Lung (tissue), 12 donors: ENCODE results near the gene TSPAN32. TPM values are rescaled to one million over a fixed set of nuclear protein-coding genes. Genes with fewer than 3 reads are reported as not detected.
"Not testable (repeated sequence)": the region's sequence is repeated elsewhere in the genome, so short reads cannot be mapped to it uniquely, and the experiment has no call there.

Experiments
- ATAC-seq: fragments of 200-7000 bp; cut with Tn5 transposase; one replicate; pipeline ENCODE4 v1.9.1; 2020; ENCODE audit warnings: moderate number of reproducible peaks; ENCODE audit not compliant: insufficient read depth, low FRiP score
- DNase-seq, 3 donors: peaks; one replicate each; pipeline ENCODE4 v3.0.0-alpha.2; 2013 to 2017
- H3K27ac ChIP-seq, 2 donors: one replicate each; pipeline ENCODE4 v1.5.1; 2013; ENCODE audit warnings: mild to moderate bottlenecking in 2 of 2, moderate library complexity in 2 of 2, control low read depth in 1 of 2, inconsistent platforms in 1 of 2, low read depth in 1 of 2, low read length in 1 of 2
- H3K27me3 ChIP-seq, 3 donors: one replicate each; pipeline ENCODE4 v1.5.1; 2013; ENCODE audit warnings: low read length in 2 of 3; ENCODE audit not compliant: control insufficient read depth in 3 of 3, insufficient read depth in 3 of 3
- H3K36me3 ChIP-seq, 4 donors: one replicate each; pipeline ENCODE4 v1.5.1; 2013; ENCODE audit warnings: low read length in 4 of 4, mild to moderate bottlenecking in 1 of 4, moderate library complexity in 1 of 4; ENCODE audit not compliant: control insufficient read depth in 4 of 4, insufficient read depth in 4 of 4
- H3K4me1 ChIP-seq, 5 donors: one replicate each; pipeline ENCODE4 v1.5.1; 2013; ENCODE audit warnings: low read length in 5 of 5, mild to moderate bottlenecking in 2 of 5, moderate library complexity in 1 of 5; ENCODE audit not compliant: control insufficient read depth in 5 of 5, insufficient read depth in 5 of 5
- H3K4me3 ChIP-seq: one replicate; pipeline ENCODE4 v1.5.1; 2013; ENCODE audit warnings: mild to moderate bottlenecking, control low read depth, moderate library complexity
- H3K9ac ChIP-seq, 2 donors: one replicate each; pipeline ENCODE4 v1.5.1; 2013; ENCODE audit warnings: low read length in 2 of 2, control low read depth in 1 of 2; ENCODE audit not compliant: insufficient read depth in 1 of 2
- H3K9me3 ChIP-seq, 4 donors: one replicate each; pipeline ENCODE4 v1.5.1; 2013; ENCODE audit warnings: low read length in 3 of 4, mild to moderate bottlenecking in 1 of 4, moderate library complexity in 1 of 4; ENCODE audit not compliant: control insufficient read depth in 4 of 4, insufficient read depth in 3 of 4
- CTCF ChIP-seq: IDR thresholded peaks from 2 replicates; pipeline ENCODE4 v1.5.1; 2012; ENCODE audit warnings: mild to moderate bottlenecking; ENCODE audit errors: control extremely low read depth, extremely low read depth
- WGBS, 2 donors: extraction: QIAGEN DNeasy Blood & Tissue Kit; methylation state at CpG; one replicate each; pipeline ENCODE4 v1.1.7; 2013; 5-methylcytosine and 5-hydroxymethylcytosine counted together
- polyA plus RNA-seq, 2 donors: library from polyadenylated mRNA; stranded (reverse); fragments of 200-250 nt; gene quantifications; one replicate each; pipeline ENCODE4 v1.2.1, GENCODE V29; 2013
- total RNA-seq, 2 donors: library from RNA; depleted of rRNA in 1 of 2; stranded (reverse); fragments of >200 nt in 1 of 2; gene quantifications; one replicate each; pipeline ENCODE4 v1.2.1, GENCODE V29; 2014 to 2021
- donor health status: control.
- donor health status: control.
- donor health status: Bipolar disorder and iron deficiency.
- donor health status: healthy.
- donor health status: DM: yes; HTN: yes; CAD: no.

The TSPAN32 gene
- total and polyA plus RNA-seq, 4 donors: 6.1 to 7.6 (median 7.1) TPM

GRCh38 chr11:2355000-2355644, 53.3 kb downstream of the TSPAN32 start:
- DNase-seq (no peak), ATAC-seq (no peak)
- Histone ChIP-seq H3K9me3 (peaks cover 0 to 3% (median 0%) of the 10 kb centered on the region in 4 donors), H3K27ac (no peak overlapping the region), H3K4me3 (no peak overlapping the region), H3K4me1 (no peaks in the 10 kb centered on the region), H3K9ac (no peak overlapping the region), H3K36me3 (no peaks in the 10 kb centered on the region), H3K27me3 (no peaks in the 10 kb centered on the region)
- WGBS, 2 donors: 74 to 80% methylated on average over 7 of the region's 7 CpGs
- TF ChIP-seq CTCF: no peak

- ATAC-seq (no peak), DNase-seq (no peak)
- no peak overlapping the region for H3K4me3 ChIP-seq
- H3K4me1 ChIP-seq: no peaks in the 10 kb centered on the region
- WGBS, 2 donors: 69 to 83% methylated on average over 8 of the region's 8 CpGs
- H3K27me3 ChIP-seq: no peaks in the 10 kb centered on the region
- H3K27ac ChIP-seq: no peak overlapping the region
- TF ChIP-seq CTCF: no peak
- no peaks in the 10 kb centered on the region for H3K36me3 ChIP-seq
- H3K9me3 ChIP-seq: no peaks in the 10 kb centered on the region
- H3K9ac ChIP-seq: no peak overlapping the region
Observed at GRCh38 chr11:2357246-2357645, 55.4 kb downstream of the TSPAN32 start.

- not testable (repeated sequence) for H3K27ac ChIP-seq, DNase-seq, ATAC-seq, H3K4me1 ChIP-seq, H3K36me3 ChIP-seq, H3K4me3 ChIP-seq, H3K27me3 ChIP-seq, H3K9ac ChIP-seq, H3K9me3 ChIP-seq
- 94 to 95% methylated on average over 11 to 13 of the region's 13 CpGs for WGBS, 2 donors
Observed at GRCh38 chr11:2357651-2358050, 55.8 kb downstream of the TSPAN32 start.

GRCh38 chr11:2358754-2359442, 57.1 kb downstream of the TSPAN32 start:
- H3K4me1 ChIP-seq: no peaks in the 10 kb centered on the region
- ATAC-seq: no peak
- no peak overlapping the region for H3K4me3 ChIP-seq
- no peaks in the 10 kb centered on the region for H3K27me3 ChIP-seq
- no peaks in the 10 kb centered on the region for H3K36me3 ChIP-seq
- H3K9ac ChIP-seq: no peak overlapping the region
- no peak for DNase-seq
- no peak for TF ChIP-seq CTCF
- H3K27ac ChIP-seq: no peak overlapping the region
- 95% methylated on average over 11 of the region's 11 CpGs for WGBS, 2 donors
- H3K9me3 ChIP-seq: no peaks in the 10 kb centered on the region
